Measurements from ENCODE around the gene ZC3H13.

ZC3H13 gene

GRCh38 chr13:45966715-45967114 lies 85.8 kb downstream of the ZC3H13 start:
- Histone ChIP-seq H3K4me3 (ENCODE audit: low read depth, low read length) (no peak overlapping the region), H3K36me3 (ENCODE audit: control insufficient read depth, insufficient read depth, low read length) (peaks cover 76% of the 10 kb centered on the region), H3K27ac (ENCODE audit: low read depth, low read length) (no peak overlapping the region), H3K4me1 (ENCODE audit: control insufficient read depth, insufficient read depth, low read length) (no peaks in the 10 kb centered on the region), H3K27me3 (ENCODE audit: control insufficient read depth, insufficient read depth, low read length) (no peaks in the 10 kb centered on the region), H3K9me3 (ENCODE audit: control insufficient read depth, insufficient read depth, low read depth, low read length) (no peaks in the 10 kb centered on the region), H3K9ac (ENCODE audit: low read length) (no peak overlapping the region)

- Histone ChIP-seq H3K36me3 (ENCODE audit: control insufficient read depth, insufficient read depth, low read length) (peaks cover 58% of the 10 kb centered on the region), H3K4me3 (ENCODE audit: low read depth, low read length) (no peak overlapping the region), H3K4me1 (ENCODE audit: control insufficient read depth, insufficient read depth, low read length) (no peaks in the 10 kb centered on the region)
Measured at GRCh38 chr13:45961468-45961867, 91.1 kb downstream of the ZC3H13 start.

GRCh38 chr13:45954836-45955800 lies 97.4 kb downstream of the ZC3H13 start:
- no peaks in the 10 kb centered on the region for H3K4me1 ChIP-seq (ENCODE audit: control insufficient read depth, insufficient read depth, low read length)
- H3K36me3 ChIP-seq (ENCODE audit: control insufficient read depth, insufficient read depth, low read length), result peaks cover 36% of the 10 kb centered on the region
- no peaks in the 10 kb centered on the region for H3K9me3 ChIP-seq (ENCODE audit: control insufficient read depth, insufficient read depth, low read depth, low read length)

More at GRCh38 chr13:45961468-45961867, 91.1 kb downstream of the ZC3H13 start:
- no peak overlapping the region for H3K27ac ChIP-seq (ENCODE audit: low read depth, low read length)
- H3K9ac ChIP-seq (ENCODE audit: low read length), result no peak overlapping the region
- H3K27me3 ChIP-seq (ENCODE audit: control insufficient read depth, insufficient read depth, low read length), result no peaks in the 10 kb centered on the region
- no peaks in the 10 kb centered on the region for H3K9me3 ChIP-seq (ENCODE audit: control insufficient read depth, insufficient read depth, low read depth, low read length)

GRCh38 chr13:45953082-45953481 lies 99.5 kb downstream of the ZC3H13 start:
- Histone ChIP-seq H3K4me1 (ENCODE audit: control insufficient read depth, insufficient read depth, low read length) (no peaks in the 10 kb centered on the region), H3K9me3 (ENCODE audit: control insufficient read depth, insufficient read depth, low read depth, low read length) (no peaks in the 10 kb centered on the region), H3K27me3 (ENCODE audit: control insufficient read depth, insufficient read depth, low read length) (no peaks in the 10 kb centered on the region), H3K9ac (ENCODE audit: low read length) (no peak overlapping the region), H3K4me3 (ENCODE audit: low read depth, low read length) (no peak overlapping the region), H3K27ac (ENCODE audit: low read depth, low read length) (no peak overlapping the region), H3K36me3 (ENCODE audit: control insufficient read depth, insufficient read depth, low read length) (peaks cover 27% of the 10 kb centered on the region)

More at GRCh38 chr13:45954836-45955800, 97.4 kb downstream of the ZC3H13 start:
- H3K27me3 ChIP-seq (ENCODE audit: control insufficient read depth, insufficient read depth, low read length), result no peaks in the 10 kb centered on the region
- H3K27ac ChIP-seq (ENCODE audit: low read depth, low read length), result no peak overlapping the region
- H3K9ac ChIP-seq (ENCODE audit: low read length), result no peak overlapping the region
- H3K4me3 ChIP-seq (ENCODE audit: low read depth, low read length), result no peak overlapping the region

DNA sequence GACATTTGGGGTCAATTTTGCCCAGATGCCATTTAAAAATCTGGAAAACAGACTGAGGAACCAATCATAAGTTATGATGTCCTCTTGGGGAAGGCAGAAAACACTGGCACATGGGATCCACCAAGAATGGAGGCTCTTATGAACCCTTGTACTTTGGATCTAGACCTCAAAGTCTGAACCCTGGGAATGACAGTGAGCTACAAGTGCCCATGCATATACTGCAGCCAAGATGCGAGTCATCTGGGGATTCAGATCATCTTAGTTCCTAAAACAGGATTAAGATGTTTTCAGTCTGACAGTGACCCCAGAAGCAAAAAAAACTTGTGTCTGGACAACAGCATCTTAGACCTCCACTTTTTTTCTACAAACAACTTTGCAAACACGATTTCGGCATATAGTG lies 100.8 kb downstream of the ZC3H13 start:
- no peaks in the 10 kb centered on the region for H3K4me1 ChIP-seq (ENCODE audit: control insufficient read depth, insufficient read depth, low read length)
- no peak overlapping the region for H3K27ac ChIP-seq (ENCODE audit: low read depth, low read length)
- no peaks in the 10 kb centered on the region for H3K9me3 ChIP-seq (ENCODE audit: control insufficient read depth, insufficient read depth, low read depth, low read length)
- H3K9ac ChIP-seq (ENCODE audit: low read length), result no peak overlapping the region
- no peaks in the 10 kb centered on the region for H3K27me3 ChIP-seq (ENCODE audit: control insufficient read depth, insufficient read depth, low read length)
- H3K4me3 ChIP-seq (ENCODE audit: low read depth, low read length), result no peak overlapping the region
- H3K36me3 ChIP-seq (ENCODE audit: control insufficient read depth, insufficient read depth, low read length), result peaks cover 15% of the 10 kb centered on the region

GRCh38 chr13:45951166-45951565 lies 101.4 kb downstream of the ZC3H13 start:
- peaks cover 9% of the 10 kb centered on the region for H3K36me3 ChIP-seq (ENCODE audit: control insufficient read depth, insufficient read depth, low read length)
- H3K27me3 ChIP-seq (ENCODE audit: control insufficient read depth, insufficient read depth, low read length), result no peaks in the 10 kb centered on the region
- H3K9ac ChIP-seq (ENCODE audit: low read length), result no peak overlapping the region
- H3K4me3 ChIP-seq (ENCODE audit: low read depth, low read length), result no peak overlapping the region
- no peak overlapping the region for H3K27ac ChIP-seq (ENCODE audit: low read depth, low read length)
- no peaks in the 10 kb centered on the region for H3K4me1 ChIP-seq (ENCODE audit: control insufficient read depth, insufficient read depth, low read length)
- no peaks in the 10 kb centered on the region for H3K9me3 ChIP-seq (ENCODE audit: control insufficient read depth, insufficient read depth, low read depth, low read length)

GRCh38 chr13:45950386-45951000 lies 102.1 kb downstream of the ZC3H13 start:
- H3K36me3 ChIP-seq (ENCODE audit: control insufficient read depth, insufficient read depth, low read length), result peaks cover 4% of the 10 kb centered on the region
- no peaks in the 10 kb centered on the region for H3K9me3 ChIP-seq (ENCODE audit: control insufficient read depth, insufficient read depth, low read depth, low read length)
- H3K4me3 ChIP-seq (ENCODE audit: low read depth, low read length), result no peak overlapping the region
- H3K27me3 ChIP-seq (ENCODE audit: control insufficient read depth, insufficient read depth, low read length), result no peaks in the 10 kb centered on the region
- H3K27ac ChIP-seq (ENCODE audit: low read depth, low read length), result no peak overlapping the region
- H3K9ac ChIP-seq (ENCODE audit: low read length), result no peak overlapping the region
- H3K4me1 ChIP-seq (ENCODE audit: control insufficient read depth, insufficient read depth, low read length), result no peaks in the 10 kb centered on the region

DNA sequence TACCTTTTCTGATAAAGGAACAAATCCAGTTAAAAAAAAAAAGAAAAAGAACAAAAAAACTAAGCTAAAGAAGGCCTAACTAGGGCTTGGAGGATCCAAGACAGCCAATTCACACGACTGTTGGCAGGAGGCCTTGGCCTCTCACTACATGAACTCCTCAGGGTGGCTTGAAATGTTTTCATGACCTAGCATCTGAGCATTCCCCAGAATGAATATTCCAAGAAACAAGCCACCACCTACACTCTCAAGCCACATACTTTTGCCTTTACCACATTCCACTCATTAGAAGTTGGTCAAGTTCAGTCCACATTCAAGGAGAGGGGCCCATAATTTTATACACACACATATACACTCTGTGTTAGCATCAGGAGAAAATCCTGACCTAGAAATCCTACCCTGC lies 103.4 kb downstream of the ZC3H13 start:
- H3K36me3 ChIP-seq (ENCODE audit: control insufficient read depth, insufficient read depth, low read length), result no peaks in the 10 kb centered on the region
- no peaks in the 10 kb centered on the region for H3K27me3 ChIP-seq (ENCODE audit: control insufficient read depth, insufficient read depth, low read length)
- H3K4me3 ChIP-seq (ENCODE audit: low read depth, low read length), result no peak overlapping the region
- no peaks in the 10 kb centered on the region for H3K4me1 ChIP-seq (ENCODE audit: control insufficient read depth, insufficient read depth, low read length)
- H3K27ac ChIP-seq (ENCODE audit: low read depth, low read length), result no peak overlapping the region
- no peak overlapping the region for H3K9ac ChIP-seq (ENCODE audit: low read length)
- H3K9me3 ChIP-seq (ENCODE audit: control insufficient read depth, insufficient read depth, low read depth, low read length), result no peaks in the 10 kb centered on the region

GRCh38 chr13:45943965-45944364 lies 108.6 kb downstream of the ZC3H13 start:
- Histone ChIP-seq H3K27ac (ENCODE audit: low read depth, low read length) (no peak overlapping the region), H3K9ac (ENCODE audit: low read length) (no peak overlapping the region), H3K27me3 (ENCODE audit: control insufficient read depth, insufficient read depth, low read length) (no peaks in the 10 kb centered on the region), H3K4me1 (ENCODE audit: control insufficient read depth, insufficient read depth, low read length) (no peaks in the 10 kb centered on the region), H3K4me3 (ENCODE audit: low read depth, low read length) (no peak overlapping the region), H3K36me3 (ENCODE audit: control insufficient read depth, insufficient read depth, low read length) (no peaks in the 10 kb centered on the region), H3K9me3 (ENCODE audit: control insufficient read depth, insufficient read depth, low read depth, low read length) (no peaks in the 10 kb centered on the region)

DNA sequence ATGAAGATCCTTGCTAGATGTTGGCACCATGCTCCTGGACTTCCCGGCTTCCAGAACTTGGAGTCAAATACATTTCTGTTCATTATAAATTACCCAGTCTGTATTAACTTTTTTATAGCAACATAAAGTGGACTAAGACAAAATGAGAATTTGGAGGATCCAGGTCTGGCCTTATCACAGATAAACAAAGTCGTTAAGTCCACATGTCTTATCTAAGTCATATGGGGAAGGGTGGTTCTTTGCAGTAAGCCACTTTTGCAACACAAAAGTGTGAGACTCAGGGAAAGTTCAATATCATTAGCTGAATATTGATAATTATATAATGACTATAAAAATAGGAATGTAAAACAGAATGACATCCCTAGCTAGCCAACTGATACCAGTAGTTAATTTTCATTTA lies 109.4 kb downstream of the ZC3H13 start:
- H3K9me3 ChIP-seq (ENCODE audit: control insufficient read depth, insufficient read depth, low read depth, low read length), result no peaks in the 10 kb centered on the region
- no peaks in the 10 kb centered on the region for H3K27me3 ChIP-seq (ENCODE audit: control insufficient read depth, insufficient read depth, low read length)
- no peaks in the 10 kb centered on the region for H3K4me1 ChIP-seq (ENCODE audit: control insufficient read depth, insufficient read depth, low read length)
- no peak overlapping the region for H3K27ac ChIP-seq (ENCODE audit: low read depth, low read length)
- H3K9ac ChIP-seq (ENCODE audit: low read length), result no peak overlapping the region
- no peak overlapping the region for H3K4me3 ChIP-seq (ENCODE audit: low read depth, low read length)
- H3K36me3 ChIP-seq (ENCODE audit: control insufficient read depth, insufficient read depth, low read length), result no peaks in the 10 kb centered on the region

DNA sequence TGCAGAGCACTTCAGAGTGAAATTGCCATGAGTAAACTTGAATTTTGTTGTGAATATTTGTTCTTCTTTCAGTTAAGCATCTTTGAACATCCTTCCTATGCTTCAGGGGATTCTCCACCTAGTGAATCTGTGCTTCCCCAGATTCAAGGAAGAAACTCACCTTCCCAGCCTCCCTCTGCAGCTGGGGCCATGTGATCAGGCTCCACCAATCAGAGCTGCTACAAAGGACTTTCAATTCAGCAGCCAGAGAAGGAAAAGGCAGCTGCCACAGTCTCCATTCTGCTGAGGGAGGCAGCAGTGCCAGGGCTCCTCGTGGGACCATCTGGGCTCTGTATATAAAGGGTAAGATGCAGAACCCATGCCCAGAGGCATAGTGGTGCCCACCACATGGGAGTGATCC lies 111.3 kb downstream of the ZC3H13 start:
- Histone ChIP-seq H3K27ac (ENCODE audit: low read depth, low read length) (no peak overlapping the region), H3K36me3 (ENCODE audit: control insufficient read depth, insufficient read depth, low read length) (no peaks in the 10 kb centered on the region), H3K4me1 (ENCODE audit: control insufficient read depth, insufficient read depth, low read length) (no peaks in the 10 kb centered on the region), H3K9me3 (ENCODE audit: control insufficient read depth, insufficient read depth, low read depth, low read length) (no peaks in the 10 kb centered on the region), H3K9ac (ENCODE audit: low read length) (no peak overlapping the region), H3K4me3 (ENCODE audit: low read depth, low read length) (no peak overlapping the region), H3K27me3 (ENCODE audit: control insufficient read depth, insufficient read depth, low read length) (no peaks in the 10 kb centered on the region)
